Left lung (tissue), 10 donors: ENCODE data around the gene RFX2. TPM values are rescaled to one million over a fixed set of nuclear protein-coding genes. Genes with fewer than 3 reads are reported as not detected.

Experiments used
- ATAC-seq: fragments of 200-7000 bp; cut with Tn5 transposase; one replicate; pipeline ENCODE4 v1.9.1; 2020; ENCODE audit warnings: moderate library complexity
- DNase-seq, 4 donors: peaks; one replicate each; pipeline ENCODE4 v3.0.0-alpha.2; 2013 to 2020
- H3K27ac ChIP-seq, 2 donors: fragments of 200-600 bp; sonication (generic) in 1 of 2; one replicate each; pipeline versions ENCODE4 v1.5.0 to v1.8.0; 2020 to 2021
- H3K27me3 ChIP-seq, 2 donors: fragments of 200-600 bp; sonication (generic) in 1 of 2; one replicate each; pipeline versions ENCODE4 v1.5.0 to v1.8.0; 2020 to 2021
- H3K36me3 ChIP-seq, 2 donors: fragments of 200-600 bp; sonication (generic) in 1 of 2; one replicate each; pipeline versions ENCODE4 v1.5.0 to v1.8.0; 2020 to 2021
- H3K4me1 ChIP-seq, 2 donors: fragments of 200-600 bp; one replicate each; pipeline ENCODE4 v1.8.0; 2021
- H3K4me3 ChIP-seq, 2 donors: fragments of 200-600 bp; sonication (generic) in 1 of 2; one replicate each; pipeline versions ENCODE4 v1.5.0 to v1.8.0; 2020 to 2021; ENCODE audit warnings: mild to moderate bottlenecking in 1 of 2
- H3K9me3 ChIP-seq, 2 donors: fragments of 200-600 bp; sonication (generic) in 1 of 2; one replicate each; pipeline versions ENCODE4 v1.5.0 to v1.8.0; 2020 to 2021
- CTCF ChIP-seq, 2 donors: fragments of 200-600 bp; sonication (generic) in 1 of 2; IDR thresholded peaks; one replicate each; pipeline versions ENCODE4 v1.5.0 to v1.8.0; 2021; ENCODE audit warnings: antibody characterized with exemption in 2 of 2
- intact Hi-C, 2 donors: fragments of 100-400 bp; cut with DNase I; formaldehyde crosslinking; loops; one replicate each; pipeline versions ENCODE4 v1.11.2 to v1.14.2; 2022
- polyA plus RNA-seq, 6 donors: library from polyadenylated mRNA; unstranded; fragments of 120-200 nt; gene quantifications; one replicate each; pipeline ENCODE4 v1.2.1, GENCODE V29; 2013; ENCODE audit not compliant: insufficient read length in 6 of 6
- total RNA-seq, 2 donors: library from RNA; stranded (reverse); fragmentation: NEBNext Ultra II Directional; extraction: Animal tissue kit (Norgen Biotek cat#: 25700); gene quantifications; one replicate each; pipeline ENCODE4 v1.2.1, GENCODE V29; 2021
- donor health status: DM: no; HTN: yes; CAD: no.
- donor health status: DM: no; HTN: no; CAD: no.

RFX2 gene
- total and polyA plus RNA-seq, 8 donors: 12.7 to 18.8 (median 16.5) TPM

GRCh38 chr19:6042776-6043726 is 67.2 kb downstream of the RFX2 start:
- DNase-seq: no peak
- no peak for TF ChIP-seq CTCF (IDR thresholded peaks at IDR 0.05)
- Histone ChIP-seq H3K27ac (no peak overlapping the region), H3K4me3 (no peak overlapping the region), H3K4me1 (peaks cover 0 to 6% of the 10 kb centered on the region in 2 donors), H3K27me3 (no peaks in the 10 kb centered on the region), H3K36me3 (peaks cover 0 to 59% of the 10 kb centered on the region in 2 donors), H3K9me3 (no peaks in the 10 kb centered on the region)
- intact Hi-C loops: no loop called here
- no peak for ATAC-seq

- Histone ChIP-seq H3K9me3 (no peaks in the 10 kb centered on the region), H3K4me3 (no peak overlapping the region), H3K27ac (no peak overlapping the region), H3K27me3 (no peaks in the 10 kb centered on the region), H3K36me3 (peaks cover 0 to 59% of the 10 kb centered on the region in 2 donors), H3K4me1 (no peaks in the 10 kb centered on the region)
- no peak for TF ChIP-seq CTCF (IDR thresholded peaks at IDR 0.05)
- intact Hi-C loops: no loop called here
- ATAC-seq (no peak), DNase-seq (no peak)
These were observed 68.3 kb downstream of the RFX2 start for GRCh38 chr19:6041991-6042481.

- H3K27ac ChIP-seq: no peak overlapping the region
- intact Hi-C loops: no loop called here
- DNase-seq (no peak), ATAC-seq (no peak)
- no peak for TF ChIP-seq CTCF (IDR thresholded peaks at IDR 0.05)
- no peaks in the 10 kb centered on the region for H3K9me3 ChIP-seq
- no peak overlapping the region for H3K4me3 ChIP-seq
- H3K36me3 ChIP-seq: peaks cover 0 to 61% of the 10 kb centered on the region in 2 donors
- H3K27me3 ChIP-seq: no peaks in the 10 kb centered on the region
- no peaks in the 10 kb centered on the region for H3K4me1 ChIP-seq
These were observed 69.2 kb downstream of the RFX2 start for GRCh38 chr19:6041071-6041470.

GRCh38 chr19:6039566-6040225 is 70.6 kb downstream of the RFX2 start:
- no peak overlapping the region for H3K27ac ChIP-seq
- ATAC-seq: no peak
- no peaks in the 10 kb centered on the region for H3K4me1 ChIP-seq
- peaks cover 0 to 61% of the 10 kb centered on the region in 2 donors for H3K36me3 ChIP-seq
- no peak overlapping the region for H3K4me3 ChIP-seq
- H3K9me3 ChIP-seq: no peaks in the 10 kb centered on the region
- H3K27me3 ChIP-seq: no peaks in the 10 kb centered on the region
- intact Hi-C loops: no loop called here
- DNase-seq: peak in 1 of 4 donors; percentile 55
- TF ChIP-seq CTCF (IDR thresholded peaks at IDR 0.05): no peak
